NOMO-1 treated with dmso at 0.1 percent for 144 hours (cell line): ENCODE results near the gene GPR132.

Source experiments
- DNase-seq: peaks from one replicate; lab custom pipeline; 2025; ENCODE audit not compliant: unreplicated experiment; lab: John Stamatoyannopoulos, UW

Gene GPR132

DNA sequence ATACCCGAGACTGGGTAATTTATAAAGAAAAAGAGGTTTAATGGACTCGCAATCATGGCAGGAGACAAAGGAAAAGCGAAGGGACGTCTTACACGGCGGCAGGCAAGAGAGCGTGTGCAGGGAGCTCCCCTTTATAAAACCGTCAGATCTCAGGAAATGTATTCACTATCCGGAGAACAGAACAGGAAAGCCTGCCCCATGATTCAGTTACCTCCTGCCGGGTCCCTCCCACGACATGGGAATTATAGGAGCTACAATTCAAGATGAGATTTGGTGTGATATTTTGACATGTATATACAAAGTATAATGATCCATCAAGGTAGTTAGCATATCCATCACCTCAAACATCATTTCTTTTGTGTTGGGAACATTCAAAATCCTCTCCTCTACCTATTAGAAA lies 42.1 kb downstream of the GPR132 start:
- DNase-seq: no peak

DNA sequence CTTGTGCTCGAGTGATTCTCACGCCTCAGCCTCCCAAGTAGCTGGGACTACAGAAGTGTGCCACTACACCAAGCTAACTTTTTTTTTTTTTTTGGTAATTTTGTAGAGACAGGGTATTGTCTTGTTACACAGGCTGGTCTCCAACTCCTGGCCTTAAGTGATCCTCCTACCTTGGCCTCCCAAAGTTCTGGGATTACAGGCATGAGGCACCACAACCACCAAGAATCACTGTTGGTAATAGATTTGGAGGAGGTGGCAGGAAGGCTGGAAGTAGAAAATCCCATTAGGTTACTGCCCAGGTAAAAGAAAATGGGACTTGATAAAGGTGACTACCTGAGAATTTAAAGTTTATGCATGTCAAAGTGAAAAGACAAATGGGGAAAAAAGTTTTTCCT lies 43.0 kb downstream of the GPR132 start:
- DNase-seq: no peak

DNA sequence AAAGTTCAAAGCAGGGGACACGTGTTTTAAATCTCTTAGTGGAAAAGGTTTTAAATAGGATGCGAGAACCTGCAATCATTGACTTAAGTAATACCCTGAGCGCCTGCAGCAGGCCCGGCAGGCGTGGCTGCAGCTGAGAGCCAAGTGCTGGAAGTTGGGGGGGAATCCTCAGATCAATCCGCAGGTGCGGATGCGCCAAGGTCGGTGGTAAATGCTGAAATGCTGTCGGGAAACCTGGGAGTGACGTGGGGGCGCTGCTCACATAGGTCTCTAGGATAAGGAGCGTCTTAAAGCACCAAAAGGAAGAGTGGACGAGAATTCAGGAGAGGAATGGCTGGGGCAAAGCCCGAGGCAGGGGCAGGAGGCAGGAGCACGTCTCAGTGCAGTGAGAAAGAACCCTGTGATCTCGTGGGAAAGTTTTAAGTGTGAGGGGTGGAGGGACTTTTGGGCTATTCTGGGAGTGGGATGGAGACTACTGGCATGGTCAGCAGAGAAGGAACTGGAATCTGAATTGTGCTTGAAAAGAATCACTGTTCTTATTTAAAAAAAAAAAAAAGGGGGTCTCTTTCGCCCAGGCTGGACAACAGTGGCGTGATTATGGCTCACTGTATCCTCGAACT lies 43.5 kb downstream of the GPR132 start:
- DNase-seq: peak; percentile 25

DNA sequence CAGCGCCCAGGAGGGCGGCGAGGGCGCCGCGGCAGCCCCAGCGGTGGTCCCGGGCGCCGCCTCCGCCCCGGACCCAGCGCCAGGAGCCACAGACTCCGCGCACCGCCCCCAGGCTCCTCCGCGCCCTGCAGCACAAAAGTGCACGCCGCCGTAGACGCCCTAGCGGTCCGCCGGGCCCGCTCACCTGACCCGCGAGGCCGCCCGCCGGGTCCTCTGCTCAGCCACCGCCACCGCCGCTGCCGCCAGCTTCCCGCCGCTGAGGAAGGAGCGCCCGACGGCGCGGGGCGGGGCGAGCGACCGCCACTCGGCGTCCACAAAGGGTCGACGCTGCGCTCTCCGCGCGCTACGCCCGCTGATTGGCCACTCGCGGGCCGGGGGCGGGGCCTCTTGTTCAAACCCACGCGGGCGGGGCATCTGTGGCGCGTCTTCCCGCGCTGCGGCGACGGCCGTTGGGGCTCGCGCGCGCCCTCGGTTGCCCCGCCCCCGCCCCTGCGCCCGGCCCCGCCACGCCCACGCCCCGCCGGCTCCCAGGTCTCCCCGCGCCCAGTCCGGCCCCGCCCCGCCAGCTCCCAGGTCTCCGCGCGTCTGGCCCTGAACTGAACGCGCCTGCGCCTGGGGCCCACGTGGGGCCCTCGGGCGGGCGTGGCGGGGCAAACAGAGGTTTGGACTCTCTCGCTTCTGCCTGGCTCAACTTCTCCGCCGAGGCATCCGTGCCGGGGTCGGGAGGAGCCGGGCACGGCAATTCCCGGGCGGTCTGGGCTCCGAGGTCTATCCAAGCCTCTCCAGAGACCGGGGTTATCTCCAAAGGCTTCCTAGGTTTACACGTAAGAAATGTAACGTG lies 44.2 kb downstream of the GPR132 start, which contains the start of gene CDCA4:
TSS of gene CDCA4 (minus strand) at position 269 of the 841 bp plus-strand sequence. CDS start 9,154 bp downstream, outside the sequence.
- DNase-seq: peak; percentile 97

DNA sequence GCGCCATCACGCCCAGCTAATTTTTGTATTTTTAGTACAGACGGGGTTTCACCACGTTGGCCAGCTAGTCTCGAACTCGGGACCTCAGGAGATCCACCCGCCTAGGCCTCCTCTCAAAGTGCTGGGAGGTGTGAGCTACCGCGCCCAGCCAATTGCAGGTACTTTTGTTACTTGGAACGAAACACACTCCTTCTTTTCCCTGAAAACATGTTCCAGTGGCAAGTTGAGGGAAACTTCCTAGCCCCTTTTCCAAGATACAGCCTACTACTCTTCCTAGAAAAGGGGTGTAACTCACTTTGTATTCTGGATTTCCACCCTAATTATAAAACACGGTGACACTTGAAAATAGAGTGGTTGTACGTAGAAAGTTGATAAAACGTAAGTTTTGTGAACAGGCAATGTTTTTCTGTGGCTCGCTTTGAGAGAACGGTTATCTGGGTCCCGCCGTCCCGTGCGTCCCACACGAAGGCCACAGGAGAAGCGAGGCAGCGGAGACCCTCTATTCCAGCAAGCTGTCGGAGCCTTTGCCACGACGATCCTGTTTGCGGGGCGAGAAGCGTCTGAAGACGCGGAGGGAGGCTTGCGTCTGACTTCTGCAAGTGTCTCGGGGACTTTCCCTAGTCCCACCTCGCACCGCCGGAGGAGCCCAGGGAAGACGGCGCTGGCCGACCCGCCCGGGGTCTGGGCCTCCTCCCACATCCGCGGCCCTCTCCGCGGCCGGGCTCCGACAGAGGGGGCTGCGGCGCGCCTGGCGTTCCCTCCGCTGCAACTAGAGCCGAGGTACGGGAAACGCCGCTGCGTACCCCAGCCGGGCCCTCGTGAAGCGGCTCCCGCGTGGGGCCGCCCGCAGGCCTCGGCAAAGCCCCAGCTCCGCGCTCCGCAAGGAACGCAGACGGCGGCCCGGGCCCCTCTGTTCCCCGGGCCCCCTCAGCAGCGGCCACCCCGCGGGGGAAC lies 45.1 kb downstream of the GPR132 start:
- DNase-seq: no peak

DNA sequence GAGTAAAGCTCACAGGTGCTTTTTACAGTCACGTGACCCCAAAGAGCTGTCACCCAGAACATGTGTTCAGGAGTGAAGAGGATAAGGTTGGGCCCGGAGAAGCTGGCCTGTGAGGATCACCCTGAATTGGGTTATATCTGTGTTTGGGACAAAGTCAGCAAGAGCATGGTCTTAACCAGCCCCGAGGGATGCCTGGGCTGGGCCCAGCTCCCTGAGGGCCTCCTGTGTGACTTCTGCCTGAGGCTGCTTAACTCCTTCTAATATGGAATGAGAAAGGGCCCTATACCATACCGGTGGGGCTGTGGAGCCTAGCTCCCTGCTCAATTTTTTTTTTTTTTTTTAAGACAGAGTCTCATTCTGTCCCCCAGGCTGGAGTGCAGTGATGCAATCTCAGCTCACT lies 46.8 kb downstream of the GPR132 start:
- DNase-seq: no peak

DNA sequence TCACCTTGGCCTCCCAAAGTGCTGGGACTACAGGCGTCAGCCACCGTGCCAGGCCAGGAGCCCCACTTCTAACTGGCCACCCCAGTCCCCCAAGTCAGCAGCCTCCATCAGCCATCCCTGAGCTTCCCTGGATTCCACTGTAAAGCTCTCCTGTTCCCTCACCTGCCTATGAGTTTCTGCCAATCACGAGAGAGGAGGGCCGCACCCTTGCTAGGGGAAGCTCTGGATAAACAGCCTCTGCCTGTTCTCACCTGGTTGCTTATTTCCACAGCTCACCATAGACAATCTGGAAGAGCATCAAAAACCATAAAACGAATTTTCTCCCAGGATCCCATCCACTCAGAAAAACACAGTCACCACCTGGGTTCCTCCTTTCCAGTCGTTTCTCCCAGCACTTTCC lies 49.3 kb downstream of the GPR132 start:
- no peak for DNase-seq

DNA sequence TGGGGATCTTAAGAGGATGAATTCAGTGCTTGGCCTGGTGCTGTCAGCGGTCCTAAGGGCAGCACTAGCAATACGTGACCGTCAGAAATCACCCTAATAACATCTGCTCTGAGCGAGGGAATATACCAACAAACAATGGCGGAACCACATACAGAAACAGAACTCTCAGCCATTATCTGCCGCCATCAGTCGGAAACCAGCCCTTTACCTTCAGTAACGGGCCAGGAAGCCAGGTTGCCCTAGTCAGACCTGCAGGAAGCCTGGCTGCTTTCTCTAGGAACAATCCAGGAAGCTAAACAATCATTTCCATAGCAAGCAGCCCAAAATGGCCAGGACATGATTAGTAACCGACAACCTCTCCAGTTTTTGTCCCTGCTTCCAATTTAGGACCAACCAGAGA lies 50.0 kb downstream of the GPR132 start:
- no peak for DNase-seq

DNA sequence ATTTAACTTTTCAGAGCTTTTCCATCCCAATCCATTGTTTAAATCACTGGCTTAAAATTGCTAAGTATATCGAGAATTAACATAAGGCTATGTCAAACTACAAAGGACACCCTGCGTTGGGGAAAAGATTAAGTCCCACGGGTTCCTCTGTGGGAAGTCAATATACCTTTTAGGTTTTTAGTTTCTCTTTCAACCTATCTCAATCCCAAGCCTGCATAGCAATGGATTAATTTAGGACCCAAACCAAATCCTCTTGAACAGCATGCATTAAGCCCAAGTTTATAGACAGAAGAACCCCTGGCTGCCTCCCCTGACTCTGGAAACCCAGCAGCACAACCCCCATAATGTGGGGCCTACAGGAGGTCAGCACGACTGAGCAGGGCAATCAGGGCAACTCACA lies 50.6 kb downstream of the GPR132 start:
- DNase-seq: no peak

DNA sequence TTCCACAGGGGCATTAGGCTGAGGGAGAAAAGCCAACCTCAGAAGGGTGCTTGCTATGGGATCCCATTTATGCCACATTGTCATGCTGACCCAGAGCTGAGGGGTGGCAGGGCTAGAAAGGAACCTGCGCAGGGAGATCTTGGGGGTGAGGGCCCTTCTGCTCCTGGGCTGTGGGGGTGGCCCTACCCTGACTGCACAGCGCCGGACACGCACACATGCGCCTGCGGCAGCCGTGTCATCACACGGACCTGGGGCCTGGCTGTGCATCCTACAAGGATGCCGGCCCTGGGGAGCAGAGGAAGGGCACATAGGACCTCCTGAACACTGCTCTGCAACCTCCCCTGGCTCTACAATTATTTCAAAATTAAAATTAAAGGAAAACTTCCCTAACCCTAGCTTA lies 51.2 kb downstream of the GPR132 start:
- DNase-seq: no peak

DNA sequence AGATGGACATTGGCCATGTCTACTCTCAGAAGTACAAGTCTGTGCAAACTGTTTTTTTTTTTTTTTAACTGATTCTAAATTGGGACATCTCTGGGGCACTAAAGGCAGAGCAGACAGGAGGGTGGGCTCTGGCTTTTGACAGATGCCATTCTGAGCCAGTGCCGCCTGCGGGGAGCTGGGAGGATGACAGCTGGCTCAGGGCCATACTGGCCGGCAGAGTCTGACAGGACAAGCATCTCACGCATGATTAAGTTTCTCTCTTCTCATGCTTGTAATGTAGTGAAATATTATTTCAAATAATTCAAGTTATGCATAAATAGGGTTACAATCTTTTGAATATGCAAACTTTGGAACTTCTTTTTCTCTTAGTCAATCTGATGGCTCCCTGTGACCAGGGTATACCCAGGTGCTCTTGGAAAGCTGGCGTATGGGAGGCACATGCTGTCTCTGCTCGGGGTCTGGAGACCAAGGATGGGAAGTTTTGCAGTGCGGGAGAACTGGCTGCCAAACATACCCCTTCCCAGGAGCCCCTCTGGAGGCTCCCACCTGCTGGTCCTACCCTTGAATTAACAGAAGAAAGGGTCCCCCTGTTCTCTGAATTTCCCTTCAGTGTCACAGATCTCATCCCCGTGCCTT lies 52.0 kb downstream of the GPR132 start:
- DNase-seq: no peak

DNA sequence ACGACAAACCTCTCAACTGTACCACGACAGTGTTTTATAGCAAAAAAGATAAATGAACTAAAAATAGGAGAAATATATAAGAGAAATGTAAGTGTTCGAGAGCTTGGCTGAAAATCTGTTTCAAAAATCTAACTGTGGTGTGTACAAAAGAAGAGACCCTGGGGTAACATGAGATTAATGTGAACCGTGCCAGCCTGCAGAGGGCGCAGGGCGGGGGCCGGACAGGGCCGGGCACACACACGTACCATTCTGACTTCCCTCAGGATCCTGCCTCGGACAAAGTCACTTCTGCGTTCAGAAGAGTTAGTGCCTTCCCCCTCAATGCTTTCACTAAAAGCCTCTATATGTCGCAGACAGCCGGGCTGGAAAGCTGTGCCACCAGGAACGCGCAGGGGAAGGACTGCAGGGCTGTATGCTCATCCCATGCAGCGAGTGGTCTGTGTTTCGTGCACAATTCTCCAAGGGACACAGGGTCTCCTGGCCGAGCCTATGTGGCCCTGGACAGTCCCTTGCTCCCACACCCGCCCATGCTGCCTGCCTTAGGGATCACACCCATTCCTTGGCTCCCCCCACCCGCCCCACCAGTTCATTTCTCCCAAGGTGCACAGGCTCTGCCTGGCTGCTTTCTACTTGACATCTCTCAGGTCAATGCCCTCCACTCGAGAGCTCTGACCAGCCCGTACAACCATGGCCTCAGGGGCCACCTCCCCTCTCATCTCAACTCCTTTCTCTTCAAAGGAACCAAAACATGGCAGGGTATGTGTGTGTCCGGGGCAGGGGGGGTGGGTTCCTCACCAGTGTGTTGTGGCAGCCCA lies 52.9 kb downstream of the GPR132 start:
- no peak for DNase-seq

DNA sequence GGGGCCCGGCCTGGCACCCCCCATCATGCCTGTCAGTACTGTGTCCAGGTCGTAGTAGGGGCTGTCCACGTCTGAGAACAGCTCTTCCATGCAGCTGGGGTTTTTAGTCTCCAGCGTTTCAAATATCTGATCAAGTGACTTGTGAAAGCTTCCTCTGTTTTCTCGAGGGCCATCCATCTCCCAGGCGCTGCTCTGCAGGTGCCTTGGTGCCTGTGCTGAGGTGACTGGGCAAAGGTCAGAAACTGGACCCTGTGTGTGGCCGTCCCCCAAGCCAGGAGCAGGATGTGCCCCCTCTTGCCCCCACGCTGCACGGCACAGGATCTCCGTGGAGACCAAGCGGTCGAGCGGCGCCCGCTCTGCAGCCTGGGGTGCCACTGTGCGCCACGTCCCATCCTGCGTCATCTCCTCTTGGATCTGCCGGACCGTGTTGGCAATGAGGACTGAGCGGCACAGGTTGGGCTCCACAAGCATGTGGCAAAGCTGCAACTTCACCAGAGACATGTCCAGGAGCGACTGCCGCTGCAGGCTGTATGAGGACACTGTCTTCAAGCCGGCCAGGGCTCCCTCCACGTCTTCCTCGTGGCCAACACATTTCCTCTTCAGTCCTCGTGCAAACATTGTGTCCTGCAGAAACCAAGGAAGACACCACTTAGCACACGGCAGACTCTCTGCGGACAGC lies 53.8 kb downstream of the GPR132 start:
- no peak for DNase-seq

DNA sequence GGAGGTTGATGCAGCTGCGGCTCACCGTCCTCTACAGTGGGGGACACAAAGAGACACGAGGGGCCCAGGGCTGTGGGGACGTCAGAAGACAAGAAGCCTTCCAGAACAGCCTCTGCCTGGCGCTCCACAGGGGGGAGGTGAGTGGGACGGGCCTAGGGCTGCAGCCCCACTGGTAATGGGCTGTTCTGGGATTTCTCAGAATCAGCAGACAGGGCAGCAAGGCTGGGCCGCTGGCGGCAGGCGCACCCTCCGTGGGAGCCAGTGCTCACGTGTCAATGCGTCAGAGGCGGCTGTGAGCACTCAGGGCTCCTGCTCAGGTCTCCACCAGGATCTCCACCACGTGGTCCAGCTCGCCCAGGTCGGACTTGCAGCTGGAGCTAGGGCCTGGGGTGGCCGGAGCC lies 54.3 kb downstream of the GPR132 start:
- DNase-seq: no peak

DNA sequence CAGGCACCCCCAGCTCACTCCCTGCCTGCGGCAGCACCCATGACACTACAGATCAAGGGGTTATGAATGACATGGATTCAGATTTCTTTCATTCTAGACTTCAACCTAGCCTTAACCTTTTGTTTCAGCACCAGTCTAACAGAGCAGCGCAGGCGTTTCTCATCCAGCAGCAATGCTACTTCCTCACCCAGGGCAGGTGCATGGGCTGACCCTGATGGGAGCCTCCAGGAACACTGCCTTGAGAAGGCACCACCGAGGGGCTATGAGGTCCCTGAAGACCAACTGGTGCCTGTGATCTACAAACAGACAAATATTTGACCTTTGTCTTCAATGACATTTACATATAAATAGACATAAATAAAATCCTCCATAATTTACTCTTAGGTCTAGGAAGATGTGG lies 55.1 kb downstream of the GPR132 start:
- DNase-seq: no peak

DNA sequence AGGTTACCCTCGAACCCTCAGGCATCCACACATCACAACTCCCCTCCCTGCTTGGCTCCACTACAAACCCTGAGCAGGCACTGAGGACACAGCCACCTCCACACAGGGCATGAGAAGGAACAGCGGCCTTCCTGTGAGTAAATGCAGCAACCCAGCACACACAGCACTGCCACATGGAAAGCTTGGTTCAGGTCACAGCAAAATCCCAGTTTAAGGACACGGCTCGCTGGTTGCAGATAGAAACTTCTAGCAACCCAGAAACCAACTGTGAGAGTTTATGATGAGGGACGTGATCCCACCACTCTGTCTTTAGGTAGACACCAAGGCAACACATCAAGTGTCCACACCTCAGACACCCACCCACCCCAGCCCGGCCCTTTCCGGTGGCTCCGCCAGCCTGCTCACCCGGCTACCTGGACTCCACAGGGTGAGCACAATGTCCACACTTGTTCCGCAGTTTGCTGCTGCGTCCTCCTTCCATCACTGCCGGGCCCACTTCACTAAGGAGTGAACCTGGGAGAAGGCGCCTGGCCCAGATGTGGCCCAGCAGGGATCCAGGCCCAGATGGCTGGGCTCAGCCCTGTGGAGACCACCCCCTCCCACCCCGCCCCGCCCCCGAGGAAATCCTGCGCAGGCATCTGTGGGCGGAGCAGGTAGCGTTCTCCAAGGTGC lies 57.5 kb downstream of the GPR132 start:
- no peak for DNase-seq

DNA sequence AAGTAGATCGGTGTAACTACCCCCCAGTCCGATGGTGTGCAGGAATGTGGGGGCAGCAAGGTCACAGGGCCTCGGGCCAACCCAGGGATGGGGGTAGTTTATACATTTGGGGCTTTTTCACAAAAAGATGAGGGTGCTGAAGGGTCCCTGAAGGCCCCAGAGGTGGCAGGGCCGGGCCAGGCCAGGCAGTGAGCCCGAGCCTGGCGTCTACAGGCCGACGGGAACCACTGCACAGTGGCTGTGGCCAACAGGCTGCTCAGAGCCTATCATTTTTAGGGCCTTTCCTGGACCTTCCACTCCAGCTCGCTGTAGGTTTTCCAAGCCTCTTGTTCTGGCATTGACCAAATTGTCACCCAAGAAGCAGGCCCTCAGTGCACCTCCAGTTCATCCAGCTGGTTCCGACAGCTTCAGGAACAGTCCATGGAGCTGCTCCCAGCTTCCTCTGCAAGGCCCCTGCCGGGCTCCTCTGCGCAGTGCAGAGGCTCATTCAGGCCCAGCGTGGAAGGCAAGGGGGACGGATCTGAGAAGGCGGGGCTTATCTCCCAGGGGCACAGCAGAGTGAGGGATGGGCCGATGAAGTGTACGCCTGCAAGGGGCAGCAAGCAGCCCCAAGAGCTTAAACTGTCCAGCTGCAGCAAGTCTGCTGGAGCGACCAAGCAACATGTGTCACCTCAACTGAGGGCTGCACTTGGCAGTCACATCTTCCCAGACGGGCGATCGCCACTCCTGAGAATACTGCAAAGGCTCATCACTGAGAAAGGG lies 58.2 kb downstream of the GPR132 start:
- no peak for DNase-seq
